ENCODE measurements around the gene NOTO.

DNA sequence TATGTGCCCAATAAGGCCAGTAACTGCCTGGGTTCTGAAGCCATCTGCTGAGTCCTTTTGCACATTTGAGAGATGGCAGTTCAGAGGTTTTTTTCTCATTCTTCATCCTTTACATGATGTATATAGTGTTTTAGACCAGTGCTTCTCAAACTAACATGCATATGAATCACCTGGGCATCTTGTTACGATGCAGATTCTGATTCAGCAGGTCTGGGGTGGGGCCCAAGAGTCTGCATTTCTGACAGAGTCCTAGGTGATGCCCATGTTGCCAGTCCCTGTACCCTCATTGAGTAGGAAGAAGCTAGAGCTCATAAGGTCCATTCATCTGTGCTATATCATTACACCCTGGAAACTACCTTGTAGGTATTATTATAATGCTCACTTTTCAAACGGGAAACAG is 15.5 kb downstream of the NOTO start:
- TF ChIP-seq POLR2A (IDR thresholded peaks at IDR 0.05; ENCODE audit: low read depth, low read length) (no peak), POLR2AphosphoS5 (IDR thresholded peaks at IDR 0.05; ENCODE audit: low read depth, low read length) (no peak), TAF1 (IDR thresholded peaks at IDR 0.05; ENCODE audit: borderline replicate concordance, low read depth, low read length) (no peak)
